Fibroblast of peridontal ligament (primary cell): ENCODE results near the gene TRMU.

Source experiments
- DNase-seq: peaks from one replicate; pipeline ENCODE4 v3.0.0-alpha.2; 2010; ENCODE audit errors: extremely low read depth

TRMU gene

DNA sequence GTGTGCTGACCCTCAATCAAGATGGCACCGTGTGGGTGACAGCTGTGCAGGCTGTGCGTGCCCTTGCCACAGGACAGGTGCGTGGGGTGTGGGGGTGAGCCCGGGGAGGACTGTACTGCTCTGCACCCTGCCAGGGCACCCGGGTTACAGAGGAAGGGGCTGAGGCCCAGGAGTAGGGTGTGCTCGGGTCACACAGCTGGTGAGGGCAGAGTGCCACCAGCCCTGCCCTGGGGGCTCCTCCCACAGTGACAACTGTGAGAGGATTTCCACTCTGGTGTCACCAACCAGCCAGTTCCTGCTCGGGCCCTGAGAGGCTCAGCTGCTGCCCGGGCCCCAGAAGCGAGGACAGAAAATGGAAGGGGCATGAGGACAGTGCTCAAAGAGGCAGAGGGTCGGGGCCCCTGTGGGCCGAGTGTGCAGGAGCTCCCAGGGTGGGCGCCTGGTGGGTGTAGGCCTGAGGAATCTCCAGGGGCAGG is 20.5 kb downstream of the TRMU start:
- no peak for DNase-seq

DNA sequence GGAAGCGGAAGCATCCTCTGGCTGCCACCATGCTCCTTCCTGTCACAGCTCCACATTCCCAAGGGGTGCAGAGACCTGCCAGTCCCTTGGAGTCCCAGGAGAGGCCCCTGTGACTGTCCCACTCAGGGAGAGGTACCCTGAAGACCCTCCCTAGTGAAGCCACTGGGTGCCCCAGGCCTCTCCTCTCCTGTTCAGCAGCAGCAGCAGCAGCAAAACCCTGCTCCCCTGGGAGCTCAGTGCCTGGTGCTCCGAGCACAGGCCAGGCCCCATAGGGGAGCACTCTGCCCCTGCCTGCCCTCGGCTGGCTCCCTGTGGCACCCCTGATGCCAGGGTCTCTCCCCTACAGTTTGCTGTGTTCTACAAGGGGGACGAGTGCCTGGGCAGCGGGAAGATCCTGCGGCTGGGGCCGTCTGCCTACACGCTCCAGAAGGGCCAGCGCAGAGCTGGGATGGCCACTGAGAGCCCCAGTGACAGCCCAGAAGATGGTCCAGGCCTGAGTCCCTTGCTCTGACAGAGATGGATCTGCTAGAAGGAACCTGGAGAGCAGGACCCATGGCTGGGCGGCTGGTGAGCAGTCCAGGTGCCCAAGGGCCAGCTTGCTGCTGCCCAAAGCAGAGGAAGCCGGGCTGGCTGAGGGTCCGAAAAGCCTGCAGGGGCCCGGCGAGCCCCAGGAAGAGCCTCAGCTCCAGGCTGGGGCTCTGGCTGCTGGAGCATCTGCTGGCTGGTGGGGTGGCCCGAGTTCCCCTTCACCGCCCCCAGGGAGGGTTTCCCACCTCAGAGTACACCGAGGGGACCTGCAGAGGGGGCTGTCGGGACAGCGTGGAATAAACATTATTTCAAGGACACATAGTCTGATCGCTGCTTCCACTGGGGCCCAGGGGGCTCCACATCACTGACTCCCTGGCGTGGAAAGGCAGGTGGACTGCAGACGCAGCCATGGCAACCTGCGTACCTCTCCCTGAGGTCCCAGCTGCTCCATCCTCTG is 21.3 kb downstream of the TRMU start:
- DNase-seq: no peak

DNA sequence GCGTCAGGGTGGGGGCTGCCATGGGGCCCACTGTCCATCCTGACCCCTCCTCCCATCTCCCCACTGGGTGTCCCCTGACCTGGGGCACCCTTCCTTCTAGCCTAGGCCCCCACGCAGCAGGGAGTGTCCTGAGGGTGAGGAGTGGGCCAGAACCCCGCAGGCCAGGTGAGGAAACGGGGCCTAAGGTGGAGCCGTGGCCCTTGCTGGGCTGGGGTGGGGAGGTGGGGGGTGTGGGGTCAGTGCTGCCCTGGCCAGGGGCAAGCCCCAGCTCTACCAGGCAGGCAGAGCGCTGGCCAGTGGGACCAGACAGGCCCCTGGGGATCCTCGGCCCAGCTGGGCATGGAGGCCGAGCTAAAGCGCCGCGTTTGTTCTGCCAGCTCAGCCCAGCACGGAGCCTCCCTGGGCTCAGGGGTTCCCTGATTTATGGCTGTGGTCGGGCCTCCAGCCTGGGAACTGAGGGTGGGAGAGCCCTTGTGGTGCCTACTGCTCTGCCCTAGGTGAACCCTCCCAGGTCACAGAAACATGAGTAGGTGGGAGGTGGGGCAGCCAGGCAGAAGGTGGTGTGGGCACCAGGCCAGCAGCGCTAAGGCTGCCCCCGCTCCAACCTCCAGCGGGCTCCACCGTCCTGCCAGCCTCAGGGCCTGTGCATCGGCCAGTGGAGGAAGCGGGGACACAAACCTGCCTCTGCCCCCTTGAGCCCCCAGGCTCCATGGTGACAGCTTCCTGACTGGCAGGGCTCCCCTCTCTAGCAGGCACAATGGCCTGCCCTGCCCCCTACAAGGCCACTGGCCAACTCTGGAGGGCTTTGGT is 22.4 kb downstream of the TRMU start:
- no peak for DNase-seq

DNA sequence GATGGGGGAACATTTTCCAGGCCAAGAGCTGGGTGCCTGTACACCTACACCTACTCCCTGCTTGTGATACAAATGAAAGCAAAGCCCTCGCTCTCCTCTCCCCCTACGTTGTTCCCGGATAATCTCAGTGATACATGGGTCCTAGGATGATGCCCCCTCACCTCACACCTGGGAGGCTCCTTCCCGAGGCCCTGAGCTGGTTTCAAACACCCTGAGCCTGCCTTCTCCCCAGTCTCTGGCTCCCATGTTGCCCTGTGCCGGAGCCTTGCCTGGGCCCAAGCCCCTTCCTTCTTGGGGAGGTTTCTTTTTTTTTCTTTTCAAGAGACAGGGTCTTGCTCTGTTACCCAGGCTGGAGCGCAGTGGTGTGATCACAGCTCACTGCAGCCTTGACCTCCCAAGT is 23.3 kb downstream of the TRMU start:
- no peak for DNase-seq

DNA sequence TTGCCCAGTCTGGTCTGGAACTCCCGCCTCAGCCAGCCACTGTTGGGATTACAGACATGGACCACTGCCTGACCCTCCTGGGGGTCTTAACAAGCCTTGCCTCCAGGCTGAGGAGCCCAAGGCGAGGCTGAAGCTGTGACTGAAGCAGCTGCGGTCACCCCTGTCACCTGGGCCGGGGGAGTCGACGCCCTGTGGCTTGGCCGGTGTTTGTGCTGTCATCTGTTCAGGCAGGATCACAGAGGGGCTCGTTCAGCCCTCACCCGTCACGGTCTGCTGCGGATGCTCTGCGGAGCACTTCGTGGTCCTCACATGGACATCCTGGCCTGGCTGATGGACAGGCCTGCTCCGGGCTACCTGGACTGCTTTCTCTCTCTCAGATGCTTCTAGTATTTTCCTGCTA is 23.8 kb downstream of the TRMU start:
- no peak for DNase-seq

DNA sequence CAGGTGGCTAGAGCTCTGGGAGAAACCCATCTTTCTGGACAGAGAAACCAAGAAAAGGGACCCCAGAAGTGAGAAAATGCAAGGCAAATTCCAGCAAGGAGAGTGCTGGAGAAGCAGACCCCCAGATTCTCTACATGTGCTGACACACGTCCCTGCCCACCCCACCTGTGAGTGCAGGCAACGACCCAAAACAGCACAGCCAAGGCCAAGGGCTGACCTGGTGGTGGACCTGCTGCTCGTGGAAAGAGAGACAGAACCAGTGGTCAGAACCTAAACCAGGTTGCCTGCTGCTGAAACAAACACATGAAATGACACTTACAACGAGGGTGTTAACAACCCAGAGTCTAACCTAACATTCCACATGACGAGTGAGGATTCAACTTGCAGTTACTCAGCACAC is 24.6 kb downstream of the TRMU start:
- DNase-seq: no peak

DNA sequence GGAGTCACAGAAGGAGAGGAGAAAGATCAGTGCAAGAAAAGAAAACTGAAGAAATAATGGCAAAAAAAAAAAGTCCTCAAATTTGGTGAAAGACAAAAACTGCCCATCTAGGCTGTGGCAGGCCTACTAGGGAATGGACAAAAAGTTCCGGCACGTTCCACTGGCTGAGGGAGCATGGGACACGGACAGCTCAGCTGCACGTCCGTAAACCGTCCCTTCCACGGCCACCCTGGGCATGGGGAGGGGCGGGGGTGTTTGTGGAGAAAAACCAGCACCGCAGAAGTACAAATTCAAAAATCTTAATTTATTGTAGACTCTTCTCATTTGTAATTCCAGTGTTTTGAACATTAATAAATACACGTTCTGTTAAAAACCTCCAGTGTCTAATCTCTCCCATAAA is 25.4 kb downstream of the TRMU start:
- no peak for DNase-seq

DNA sequence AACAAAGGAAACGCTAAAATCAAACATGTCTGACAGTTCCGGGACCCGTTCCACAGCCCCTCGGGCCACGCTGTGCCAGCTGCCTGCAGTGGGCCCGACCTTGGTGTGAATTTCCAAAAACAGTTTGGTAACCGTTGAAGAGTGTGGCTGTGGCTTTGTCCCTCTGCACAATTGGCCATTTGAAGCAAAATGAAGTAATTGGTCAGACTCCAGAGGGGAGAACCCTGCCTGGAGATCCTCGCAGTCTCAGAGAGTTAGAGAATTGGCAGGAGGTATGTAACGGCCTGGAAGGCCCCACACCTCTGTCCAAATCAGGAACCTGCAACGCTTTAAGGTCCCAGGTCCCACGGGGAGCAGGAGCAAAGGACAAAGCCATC is 26.3 kb downstream of the TRMU start:
- no peak for DNase-seq

DNA sequence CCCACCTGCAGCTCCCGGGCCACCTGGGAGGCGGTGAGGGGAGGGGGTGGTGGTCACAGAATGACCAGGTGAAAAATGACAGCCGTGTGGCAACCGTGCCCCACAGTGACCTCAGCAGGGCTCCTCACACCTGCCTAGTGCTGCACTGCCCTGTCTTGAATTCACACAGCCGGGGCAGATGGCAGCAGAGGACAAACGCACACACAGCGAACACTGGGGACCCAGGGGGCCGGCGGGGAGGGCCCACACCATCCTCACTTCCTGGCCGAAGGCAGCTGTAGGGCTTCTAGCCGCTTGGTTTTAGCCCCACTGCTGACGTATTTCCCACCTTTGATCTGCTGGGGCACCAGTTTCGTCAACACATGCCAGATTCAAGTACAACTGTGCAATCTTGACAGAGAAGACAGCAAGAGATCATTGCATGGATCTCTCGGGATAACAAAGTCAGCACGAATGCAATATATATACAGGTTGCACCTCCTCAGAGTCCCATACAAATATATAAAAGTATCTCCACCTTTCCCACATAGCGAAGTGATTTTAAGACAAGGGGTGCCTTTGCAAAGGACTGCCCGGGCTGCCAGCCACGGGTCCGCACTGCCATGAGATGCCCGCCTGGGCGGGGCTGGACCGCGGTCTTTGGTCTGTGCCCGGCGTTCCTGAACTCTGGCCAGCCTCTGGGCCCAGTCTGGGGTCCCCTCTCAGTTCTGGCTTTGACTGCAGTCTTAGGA is 26.9 kb downstream of the TRMU start:
- DNase-seq: no peak

DNA sequence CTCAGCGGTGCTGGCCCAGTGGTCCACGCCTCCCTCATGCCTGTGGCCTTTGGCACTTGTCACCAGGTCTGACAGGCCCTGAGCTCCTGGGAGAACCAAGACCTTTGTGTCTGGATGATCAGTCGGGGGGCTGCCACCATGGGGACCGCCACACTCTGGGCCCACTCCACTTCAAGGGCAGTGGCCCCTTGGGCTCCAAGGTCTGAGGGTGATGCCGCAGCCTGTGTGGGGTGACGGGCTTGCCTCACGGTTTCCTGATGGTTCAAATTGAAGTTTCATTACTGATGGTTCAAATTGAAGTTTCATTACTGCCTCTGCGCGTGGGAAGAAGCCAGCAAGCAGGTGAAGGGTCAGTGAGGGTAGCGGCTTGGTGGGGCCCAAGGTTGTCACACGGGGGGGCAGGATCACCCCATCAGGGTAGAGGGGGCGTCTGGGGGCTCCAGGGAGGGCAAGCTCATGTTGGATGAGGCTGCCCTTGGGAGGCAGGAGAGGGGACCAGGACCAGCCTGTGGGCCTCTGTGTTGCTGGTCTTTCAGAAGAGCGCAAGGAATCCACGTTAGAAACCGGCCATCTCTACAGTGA is 27.5 kb downstream of the TRMU start:
- no peak for DNase-seq

DNA sequence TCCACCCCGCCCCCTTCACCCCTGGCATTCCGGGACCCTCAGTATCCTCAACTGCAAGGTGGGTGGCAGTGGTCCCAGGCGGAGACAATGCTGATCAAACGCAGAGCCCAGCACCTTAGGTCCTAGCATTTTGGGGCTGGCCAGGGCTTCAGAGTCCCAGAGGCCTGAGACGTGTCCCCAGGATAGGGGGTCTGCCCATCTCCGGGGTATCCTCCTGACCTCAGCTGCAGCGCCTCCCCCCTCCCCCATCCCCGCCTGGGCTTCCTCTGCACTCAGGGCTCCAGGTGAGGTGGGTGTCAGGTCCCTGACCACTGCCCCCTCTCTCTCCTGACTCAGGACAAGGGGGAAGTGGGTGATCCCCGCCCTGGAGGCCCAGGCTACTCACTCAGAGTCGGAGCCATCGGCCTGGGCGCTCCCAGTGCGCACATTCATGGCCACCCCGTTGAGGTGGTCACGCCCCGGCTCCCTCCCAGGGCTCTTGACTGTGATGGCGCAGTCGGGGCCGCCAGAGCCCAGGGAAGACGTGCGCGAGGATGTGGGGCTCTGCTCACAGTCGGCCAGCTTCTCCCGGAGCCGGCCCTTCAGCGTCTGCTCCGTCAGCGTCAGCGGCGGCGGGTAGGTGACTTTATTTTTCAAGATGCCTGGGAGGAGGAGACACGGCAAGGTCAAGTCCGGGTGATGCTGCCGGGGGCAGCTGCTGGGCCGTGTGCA is 28.3 kb downstream of the TRMU start:
- no peak for DNase-seq

DNA sequence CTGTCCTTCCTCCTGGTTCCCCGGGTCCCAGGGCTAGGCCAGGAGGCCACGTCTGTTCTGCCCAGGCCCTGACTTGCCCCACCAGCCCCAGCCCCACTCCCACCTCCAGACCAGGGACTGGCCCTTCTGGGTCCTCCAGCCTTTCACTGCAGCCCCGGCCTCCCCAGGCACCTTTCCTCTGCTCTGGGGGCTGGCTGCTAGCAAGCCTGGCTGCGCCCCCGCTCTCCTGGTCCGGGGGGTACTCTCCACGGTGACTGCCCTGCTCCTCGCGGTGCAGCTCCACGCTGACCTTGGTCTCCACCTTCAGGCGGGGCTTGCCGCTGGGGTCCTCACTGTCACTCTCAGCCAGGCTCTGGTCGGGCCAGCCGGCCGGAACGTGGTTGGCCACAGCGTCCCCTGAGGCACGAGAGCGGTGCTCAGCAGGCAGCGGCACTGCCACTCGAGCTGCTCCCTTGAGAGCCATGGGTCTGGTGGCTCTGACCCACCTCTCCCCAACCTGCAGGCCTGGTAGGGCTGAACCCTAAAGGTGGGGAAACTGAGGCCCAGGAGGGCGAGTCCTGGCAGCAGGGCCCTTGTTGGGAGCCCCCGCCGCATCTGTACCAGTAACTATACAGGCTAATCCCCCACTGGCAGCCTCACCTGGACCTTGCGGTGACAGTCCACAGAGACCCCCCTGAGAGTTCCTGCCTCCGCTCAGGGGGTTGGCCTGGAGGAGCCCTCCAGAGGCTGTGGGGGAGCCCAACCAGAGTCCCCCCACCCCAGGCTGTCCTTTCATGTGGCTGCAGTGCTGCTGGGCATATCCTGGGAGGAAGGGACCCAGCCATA is 29.0 kb downstream of the TRMU start:
- no peak for DNase-seq

DNA sequence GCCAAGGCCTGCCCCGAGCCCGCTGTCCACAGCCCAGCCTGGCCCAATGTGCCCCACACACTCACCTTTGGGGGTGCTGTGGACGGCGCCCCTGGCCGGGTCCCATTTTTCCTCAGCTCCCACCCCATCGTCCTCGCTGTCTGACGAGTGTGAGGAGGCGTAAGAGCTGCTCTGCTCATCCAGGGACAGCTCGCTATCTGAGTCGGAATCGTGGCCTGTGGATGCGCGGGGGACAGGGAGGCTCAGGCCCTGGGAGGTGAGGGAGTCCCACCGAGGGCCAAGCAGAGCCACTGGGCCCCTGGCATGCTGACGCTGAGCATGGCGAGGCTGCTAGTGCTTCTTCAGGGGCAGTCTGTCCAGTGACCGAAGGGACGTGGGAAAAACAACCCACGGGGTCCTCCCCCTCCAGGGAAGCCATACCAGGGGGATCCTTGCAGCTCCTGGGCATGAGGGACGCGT is 29.7 kb downstream of the TRMU start:
- DNase-seq: no peak

DNA sequence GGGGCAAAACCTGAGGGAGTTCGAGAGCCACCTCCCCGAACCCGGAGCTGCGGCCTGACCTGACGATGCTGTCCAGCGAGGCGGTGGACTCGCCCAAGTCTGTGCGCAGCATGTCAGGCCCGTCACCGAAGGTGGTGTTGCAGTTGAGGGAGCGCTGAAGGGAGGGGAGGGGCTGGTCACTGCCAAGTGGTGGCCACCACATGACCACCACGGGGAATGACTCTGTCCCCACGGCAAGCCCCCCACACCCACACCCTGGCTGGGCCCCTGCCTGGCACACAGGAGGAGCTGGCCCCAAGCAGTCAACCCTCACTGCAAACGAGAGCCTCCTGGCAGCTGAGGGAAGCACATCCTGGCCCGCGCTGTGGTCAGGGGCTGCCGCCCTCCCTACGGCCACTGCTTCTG is 30.8 kb downstream of the TRMU start:
- DNase-seq: no peak

DNA sequence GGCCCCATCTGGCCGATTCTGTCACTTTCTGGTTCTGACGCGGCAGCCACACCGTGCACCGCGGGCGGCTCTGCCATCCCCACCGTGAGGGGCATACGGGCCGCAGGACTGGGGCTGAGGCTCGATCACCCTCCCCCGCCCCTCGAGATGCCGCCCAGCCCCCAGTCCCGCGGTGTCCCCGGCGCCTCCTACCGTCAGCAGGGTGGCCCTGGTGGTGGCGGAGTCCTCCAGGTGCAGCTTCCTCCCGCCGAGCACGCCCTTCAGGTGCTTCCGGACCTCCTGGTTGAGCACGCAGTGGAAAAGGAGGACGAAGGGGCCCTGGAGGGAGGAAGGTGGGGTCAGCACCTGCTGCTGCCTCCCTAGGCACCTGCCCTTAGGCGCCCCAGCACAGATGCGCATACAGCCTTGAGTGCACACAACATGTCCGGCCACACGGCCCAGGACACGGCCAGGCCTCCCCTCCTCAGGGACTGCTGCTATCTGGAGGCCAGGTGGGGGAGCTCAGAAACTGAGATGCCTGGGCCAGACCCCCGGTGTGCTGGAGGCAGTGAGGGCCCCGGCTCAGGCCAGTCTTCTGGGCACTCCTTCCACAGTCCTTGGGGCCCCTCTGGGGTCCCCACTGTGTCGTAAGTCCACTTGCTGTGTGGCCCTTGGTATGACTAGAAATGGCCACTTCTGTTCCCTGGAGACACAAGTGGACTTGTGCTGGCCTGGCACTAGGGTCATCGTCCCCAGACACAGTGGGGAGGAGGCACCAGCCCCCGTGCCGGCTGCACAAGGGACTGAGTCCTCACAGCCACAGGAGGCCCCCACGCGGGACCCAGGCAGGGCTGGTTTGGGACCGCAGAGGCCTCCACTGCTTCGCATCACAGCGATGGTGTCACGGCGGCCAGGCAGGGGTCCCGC is 31.5 kb downstream of the TRMU start:
- DNase-seq: no peak

DNA sequence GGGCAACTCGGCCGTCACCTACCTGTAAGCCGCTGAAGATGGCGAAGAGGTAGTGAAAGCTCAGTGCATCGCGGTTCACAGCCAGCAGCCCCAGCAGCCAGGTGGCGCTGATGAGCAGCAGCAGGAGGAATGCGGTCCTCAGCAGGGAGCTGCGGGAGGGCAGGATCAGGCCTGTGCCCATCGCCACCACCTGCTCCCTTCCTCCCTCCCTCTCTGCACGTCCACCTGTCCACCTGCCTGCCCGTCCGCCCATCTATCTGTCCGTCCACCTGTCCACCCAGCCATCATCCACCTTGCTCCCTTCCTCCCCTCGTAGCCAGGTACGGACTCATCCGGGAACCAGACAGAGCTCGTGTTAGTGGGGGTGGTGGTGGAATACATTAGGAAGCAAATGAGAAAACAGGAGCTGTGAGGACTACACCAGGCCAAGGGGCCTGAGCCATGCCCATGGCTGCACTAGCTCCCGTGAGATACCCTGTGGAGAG is 32.2 kb downstream of the TRMU start:
- peak; percentile 29 for DNase-seq

DNA sequence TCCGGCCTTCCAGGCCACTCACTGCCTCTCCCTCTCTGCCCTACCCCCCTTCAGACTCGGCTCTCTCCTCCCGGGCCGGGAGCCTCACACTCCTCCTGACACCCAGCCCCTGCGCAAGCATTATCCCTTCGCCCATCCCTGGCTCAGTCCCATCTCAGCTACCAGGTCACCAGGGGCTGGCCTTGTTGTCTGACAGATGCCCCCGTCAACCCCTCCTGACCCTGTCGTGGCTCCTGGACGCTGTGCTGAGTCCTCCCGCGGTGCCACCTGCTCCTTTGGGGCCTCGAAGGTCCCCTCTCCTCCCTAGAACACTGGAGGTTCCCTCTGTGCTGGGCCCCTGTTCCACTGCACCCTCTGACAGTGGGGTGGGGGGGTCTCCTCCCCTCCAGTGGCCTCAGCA is 32.9 kb downstream of the TRMU start:
- DNase-seq: no peak

DNA sequence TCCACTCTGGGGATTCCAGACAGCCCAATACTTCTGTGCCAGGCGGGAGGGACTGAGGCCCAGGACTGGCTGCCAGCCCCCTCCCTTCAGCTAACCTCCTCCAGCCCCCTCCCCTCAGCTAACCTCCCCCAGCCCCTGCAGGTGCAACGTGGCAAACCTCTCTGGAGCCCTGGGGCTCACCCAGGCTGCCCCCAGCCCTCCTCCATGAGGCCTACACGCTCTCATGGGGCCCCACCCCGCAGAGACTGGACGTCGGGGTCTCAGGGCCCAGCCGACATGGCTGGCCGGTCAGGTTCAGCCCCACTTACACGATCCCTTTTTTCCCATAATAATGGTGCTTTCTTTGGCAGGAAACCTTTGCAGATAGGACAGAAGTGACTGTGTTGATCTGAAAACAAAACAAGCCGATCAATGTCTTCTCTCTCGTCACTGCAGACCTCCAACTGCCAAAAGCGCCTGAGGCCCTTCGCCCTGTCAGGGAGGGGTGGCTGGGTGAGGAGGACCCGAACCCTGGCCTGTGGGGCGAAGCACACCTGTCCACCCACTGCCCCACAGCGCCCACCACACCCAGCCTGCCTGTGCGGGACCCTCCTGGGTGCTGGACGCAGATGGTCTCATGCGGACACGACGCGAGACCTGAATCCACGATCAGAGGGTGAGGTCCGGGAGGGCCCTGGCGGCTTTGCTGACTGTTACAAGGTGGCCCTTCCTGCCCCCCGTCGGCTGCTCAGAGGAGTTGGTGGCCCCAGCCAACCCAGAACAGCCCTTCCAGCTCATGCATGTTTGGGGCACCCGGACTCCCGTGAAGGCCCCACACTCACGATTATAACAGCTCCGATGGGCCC is 33.6 kb downstream of the TRMU start:
- DNase-seq: no peak
